Sigmoid colon (tissue), 3 donors: ENCODE results near the gene MED17.

Experiments
- CTCF ChIP-seq, 4 experiments: fragments of 450-650 bp in 3 of 4; fragments of 200-600 bp in 1 of 4; IDR thresholded peaks; one replicate each; pipeline ENCODE4 v1.5.1; 2016 to 2019; ENCODE audit warnings: antibody characterized with exemption in 4 of 4, mild to moderate bottlenecking in 3 of 4, moderate library complexity in 2 of 4
- POLR2A ChIP-seq, 2 donors: fragments of 450-650 bp; IDR thresholded peaks; one replicate each; pipeline ENCODE4 v1.6.1; 2016; ENCODE audit warnings: antibody characterized with exemption in 2 of 2, mild to moderate bottlenecking in 2 of 2, moderate library complexity in 2 of 2

- TF ChIP-seq CTCF (IDR thresholded peaks at IDR 0.05) (no peak), POLR2A (IDR thresholded peaks at IDR 0.05) (no peak)
Observed at GRCh38 chr11:93819966-93820695, 36.0 kb downstream of the MED17 start.
